Nucleus accumbens (tissue), 56 donors: ENCODE data around the gene IL22RA2.

Source experiments
- DNase-seq, 56 donors: peaks; one replicate each; lab custom pipeline; 2025; lab: John Stamatoyannopoulos, UW

IL22RA2 gene

GRCh38 chr6:137197684-137198645 is 24.5 kb upstream of the IL22RA2 start:
- DNase-seq, result no peak

- DNase-seq, result no peak
Measured at GRCh38 chr6:137193256-137194070, 20.0 kb upstream of the IL22RA2 start.

- DNase-seq, result no peak
Measured at GRCh38 chr6:137192821-137193220, 19.4 kb upstream of the IL22RA2 start.

- no peak for DNase-seq
Measured at GRCh38 chr6:137191670-137192069, 18.2 kb upstream of the IL22RA2 start.

GRCh38 chr6:137191236-137191635 is 17.8 kb upstream of the IL22RA2 start:
- DNase-seq, result no peak

- no peak for DNase-seq
Measured at GRCh38 chr6:137190583-137191094, 17.2 kb upstream of the IL22RA2 start.

GRCh38 chr6:137188855-137189254 is 15.4 kb upstream of the IL22RA2 start:
- DNase-seq, result no peak

- no peak for DNase-seq
Measured at GRCh38 chr6:137185290-137185689, 11.8 kb upstream of the IL22RA2 start.

- DNase-seq, result no peak
Measured at GRCh38 chr6:137182654-137183073, 9.2 kb upstream of the IL22RA2 start.

GRCh38 chr6:137181891-137182653 is 8.6 kb upstream of the IL22RA2 start:
- no peak for DNase-seq

- DNase-seq, result no peak
Measured at GRCh38 chr6:137177611-137178010, 4.2 kb upstream of the IL22RA2 start.

- no peak for DNase-seq
Measured at GRCh38 chr6:137176729-137177128, 3.3 kb upstream of the IL22RA2 start.

GRCh38 chr6:137175868-137176245 is 2.4 kb upstream of the IL22RA2 start:
- DNase-seq, result no peak

GRCh38 chr6:137175157-137175867 is 1.9 kb upstream of the IL22RA2 start:
- no peak for DNase-seq

- DNase-seq, result no peak
Measured at GRCh38 chr6:137172734-137173431, 561 bp downstream of the IL22RA2 start.

- no peak for DNase-seq
Measured at GRCh38 chr6:137171824-137172733, 1.4 kb downstream of the IL22RA2 start.

GRCh38 chr6:137171053-137171374 is 2.4 kb downstream of the IL22RA2 start:
- DNase-seq, result no peak
